Measurements from ENCODE around the gene DUSP16.

GRCh38 chr12:12542286-12542685, 20.4 kb downstream of the DUSP16 start:
- no peak for TF ChIP-seq POLR2AphosphoS5 (IDR thresholded peaks at IDR 0.05; ENCODE audit: low read depth)
- TF ChIP-seq CTCF (IDR thresholded peaks at IDR 0.05; ENCODE audit: insufficient read depth, low read length): no peak
- no peak for TF ChIP-seq SPI1 (IDR thresholded peaks at IDR 0.05; ENCODE audit: borderline replicate concordance, low read depth)
- TF ChIP-seq, protein P1, sequence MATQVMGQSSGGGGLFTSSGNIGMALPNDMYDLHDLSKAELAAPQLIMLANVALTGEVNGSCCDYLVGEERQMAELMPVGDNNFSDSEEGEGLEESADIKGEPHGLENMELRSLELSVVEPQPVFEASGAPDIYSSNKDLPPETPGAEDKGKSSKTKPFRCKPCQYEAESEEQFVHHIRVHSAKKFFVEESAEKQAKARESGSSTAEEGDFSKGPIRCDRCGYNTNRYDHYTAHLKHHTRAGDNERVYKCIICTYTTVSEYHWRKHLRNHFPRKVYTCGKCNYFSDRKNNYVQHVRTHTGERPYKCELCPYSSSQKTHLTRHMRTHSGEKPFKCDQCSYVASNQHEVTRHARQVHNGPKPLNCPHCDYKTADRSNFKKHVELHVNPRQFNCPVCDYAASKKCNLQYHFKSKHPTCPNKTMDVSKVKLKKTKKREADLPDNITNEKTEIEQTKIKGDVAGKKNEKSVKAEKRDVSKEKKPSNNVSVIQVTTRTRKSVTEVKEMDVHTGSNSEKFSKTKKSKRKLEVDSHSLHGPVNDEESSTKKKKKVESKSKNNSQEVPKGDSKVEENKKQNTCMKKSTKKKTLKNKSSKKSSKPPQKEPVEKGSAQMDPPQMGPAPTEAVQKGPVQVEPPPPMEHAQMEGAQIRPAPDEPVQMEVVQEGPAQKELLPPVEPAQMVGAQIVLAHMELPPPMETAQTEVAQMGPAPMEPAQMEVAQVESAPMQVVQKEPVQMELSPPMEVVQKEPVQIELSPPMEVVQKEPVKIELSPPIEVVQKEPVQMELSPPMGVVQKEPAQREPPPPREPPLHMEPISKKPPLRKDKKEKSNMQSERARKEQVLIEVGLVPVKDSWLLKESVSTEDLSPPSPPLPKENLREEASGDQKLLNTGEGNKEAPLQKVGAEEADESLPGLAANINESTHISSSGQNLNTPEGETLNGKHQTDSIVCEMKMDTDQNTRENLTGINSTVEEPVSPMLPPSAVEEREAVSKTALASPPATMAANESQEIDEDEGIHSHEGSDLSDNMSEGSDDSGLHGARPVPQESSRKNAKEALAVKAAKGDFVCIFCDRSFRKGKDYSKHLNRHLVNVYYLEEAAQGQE (IDR thresholded peaks at IDR 0.05; ENCODE audit: insufficient replicate concordance, low read depth): no peak
